ENCODE results near the gene TBX10.

DNA sequence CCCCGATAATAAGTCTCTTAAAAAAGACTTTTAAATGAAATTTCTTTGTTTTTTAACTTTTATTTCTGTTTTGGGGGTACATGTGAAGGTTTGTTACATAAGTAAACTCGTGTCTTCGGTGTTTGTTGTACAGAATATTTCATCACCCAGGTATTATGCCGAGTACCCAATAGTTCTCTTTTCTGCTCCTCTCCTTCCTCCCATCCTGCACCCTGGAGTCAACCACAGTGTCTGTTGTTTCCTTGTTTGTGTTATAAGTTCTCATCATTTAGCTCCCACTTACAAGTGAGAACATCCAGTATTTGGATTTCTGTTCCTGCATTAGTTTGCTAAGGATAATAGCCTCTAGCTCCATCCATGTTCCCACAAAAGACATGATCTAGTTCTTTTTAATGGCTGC lies 57.6 kb downstream of the TBX10 start:
- TF ChIP-seq CTCF (IDR thresholded peaks at IDR 0.05) = no peak
- TF ChIP-seq POLR2A (IDR thresholded peaks at IDR 0.05; ENCODE audit: low read depth) = no peak
- TF ChIP-seq POLR2AphosphoS5 (IDR thresholded peaks at IDR 0.05) = no peak
